Nephron progenitor cell (in vitro differentiated cells): Measurements from ENCODE around the gene TSPEAR.
A peak's percentile ranks its signal among the peaks of the same experiment; 100 is the strongest.
"Not testable (repeated sequence)": the region's sequence is repeated elsewhere in the genome, so short reads cannot be mapped to it uniquely, and the experiment has no call there.

Experiments used
- DNase-seq: peaks from one replicate; pipeline ENCODE4 v3.0.0; 2021
- H3K27ac Mint-ChIP-seq: 2 replicates; pipeline ENCODE4 v1.8.0; 2021; ENCODE audit warnings: mild to moderate bottlenecking, moderate library complexity, mixed read lengths
- H3K27me3 Mint-ChIP-seq: 2 replicates; pipeline ENCODE4 v1.8.0; 2021; ENCODE audit warnings: mild to moderate bottlenecking, low read depth, mixed read lengths; ENCODE audit not compliant: poor library complexity
- H3K36me3 Mint-ChIP-seq: 2 replicates; pipeline ENCODE4 v1.8.0; 2021; ENCODE audit warnings: low read depth, mixed read lengths
- H3K4me1 Mint-ChIP-seq: 2 replicates; pipeline ENCODE4 v1.8.0; 2021; ENCODE audit warnings: mixed read lengths
- H3K4me3 Mint-ChIP-seq: 2 replicates; pipeline ENCODE4 v1.8.0; 2021; ENCODE audit warnings: mild to moderate bottlenecking, moderate library complexity, mixed read lengths
- H3K9me3 Mint-ChIP-seq: 2 replicates; pipeline ENCODE4 v1.8.0; 2021; ENCODE audit warnings: mild to moderate bottlenecking, moderate library complexity, mixed read lengths
- CTCF ChIP-seq: fragments of 200-600 bp; sonication (generic); IDR thresholded peaks from 2 replicates; pipeline ENCODE4 v1.5.0; 2021; ENCODE audit warnings: antibody characterized with exemption

The TSPEAR gene

DNA sequence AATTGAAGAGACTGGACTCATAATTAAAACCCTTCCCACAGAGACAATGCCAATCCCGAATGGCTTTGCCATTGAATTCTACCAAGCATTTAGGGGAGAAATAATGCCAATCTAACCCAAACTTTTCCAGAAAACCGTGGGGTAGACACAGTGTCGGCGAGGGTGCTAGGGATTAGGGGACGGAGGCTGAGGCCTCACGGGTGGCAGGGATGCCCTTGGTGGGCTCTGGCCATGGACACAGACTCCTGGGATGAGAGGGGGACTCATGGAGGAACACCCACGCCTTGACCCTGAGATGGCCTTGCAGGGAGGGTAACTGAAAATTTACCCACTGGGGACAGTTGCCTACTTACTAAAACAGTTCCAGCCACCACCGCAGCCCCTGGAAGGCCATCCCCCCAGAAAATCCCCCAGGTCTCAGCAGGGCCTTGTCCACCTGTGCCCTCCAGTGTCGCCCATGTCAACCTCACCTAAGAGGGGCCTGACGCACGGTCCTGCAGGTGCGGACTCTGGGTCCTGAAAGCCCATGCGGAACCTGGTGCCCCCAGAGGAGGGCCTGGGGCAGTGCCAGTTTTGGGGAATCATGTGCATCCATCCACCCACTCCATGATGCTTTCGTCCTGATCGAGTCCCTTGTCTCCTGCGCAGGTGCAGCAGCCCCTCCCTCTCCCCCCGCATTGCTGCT lies 132.9 kb downstream of the TSPEAR start:
- Mint-ChIP-seq H3K9me3 (peaks cover 70% of the 10 kb centered on the region), H3K27ac (no peak overlapping the region), H3K4me3 (no peak overlapping the region), H3K36me3 (peaks cover 8% of the 10 kb centered on the region), H3K4me1 (peaks cover 22% of the 10 kb centered on the region), H3K27me3 (peaks cover 13% of the 10 kb centered on the region)
- no peak for DNase-seq
- TF ChIP-seq CTCF: no peak

DNA sequence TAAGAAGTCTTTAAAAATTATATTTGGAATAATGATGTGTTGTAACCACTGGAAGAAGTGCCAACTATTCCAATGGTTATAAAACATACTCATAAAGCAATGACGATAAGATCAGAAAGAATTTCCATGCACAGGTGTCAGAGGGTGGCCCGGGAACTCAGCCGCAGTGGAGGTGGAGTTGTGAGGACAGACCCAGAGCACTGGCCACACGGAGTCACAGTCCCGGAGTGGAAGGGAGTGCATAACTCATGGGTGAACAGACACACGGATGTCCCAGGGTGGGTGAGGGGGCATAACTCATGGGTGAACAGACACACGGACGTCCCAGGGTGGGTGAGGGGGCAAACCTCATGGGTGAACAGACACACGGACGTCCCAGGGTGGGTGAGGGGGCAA lies 135.3 kb downstream of the TSPEAR start:
- H3K36me3 Mint-ChIP-seq: peaks cover 4% of the 10 kb centered on the region
- no peak for TF ChIP-seq CTCF

GRCh38 chr21:44575307-44576024 lies 135.9 kb downstream of the TSPEAR start:
- no peak for DNase-seq
- Mint-ChIP-seq H3K27ac (no peak overlapping the region), H3K9me3 (peaks cover 70% of the 10 kb centered on the region), H3K36me3 (peaks cover 4% of the 10 kb centered on the region), H3K4me3 (no peak overlapping the region), H3K4me1 (peaks cover 14% of the 10 kb centered on the region), H3K27me3 (peaks cover 26% of the 10 kb centered on the region)
- no peak for TF ChIP-seq CTCF

More for the DNA sequence above, 135.3 kb downstream of the TSPEAR start:
- DNase-seq: no peak
- Mint-ChIP-seq H3K27me3 (peaks cover 23% of the 10 kb centered on the region), H3K4me3 (no peak overlapping the region), H3K4me1 (peaks cover 14% of the 10 kb centered on the region), H3K9me3 (peaks cover 70% of the 10 kb centered on the region), H3K27ac (no peak overlapping the region)

GRCh38 chr21:44574457-44575306 lies 136.7 kb downstream of the TSPEAR start:
- peaks cover 4% of the 10 kb centered on the region for H3K36me3 Mint-ChIP-seq
- H3K4me1 Mint-ChIP-seq: peaks cover 14% of the 10 kb centered on the region
- H3K27ac Mint-ChIP-seq: no peak overlapping the region
- peaks cover 28% of the 10 kb centered on the region for H3K27me3 Mint-ChIP-seq
- DNase-seq: no peak
- H3K9me3 Mint-ChIP-seq: peaks cover 65% of the 10 kb centered on the region
- H3K4me3 Mint-ChIP-seq: peak overlapping the region; percentile 45
- no peak for TF ChIP-seq CTCF

- H3K27me3 Mint-ChIP-seq: peaks cover 33% of the 10 kb centered on the region
- peaks cover 65% of the 10 kb centered on the region for H3K9me3 Mint-ChIP-seq
- peaks cover 14% of the 10 kb centered on the region for H3K4me1 Mint-ChIP-seq
- DNase-seq, H3K4me3 Mint-ChIP-seq, H3K36me3 Mint-ChIP-seq: not testable (repeated sequence)
- peak within 1 kb of the TSS; percentile 29 for H3K27ac Mint-ChIP-seq
Measured at GRCh38 chr21:44573630-44574456, 137.5 kb downstream of the TSPEAR start, which contains the start of gene KRTAP10-4. TSS of gene KRTAP10-4 (plus strand) at chr21:44573729. CDS start at chr21:44573759, 30 bp downstream.
